HCT116 (cell line): Measurements from ENCODE around the gene HMCN2. TPM values are rescaled to one million over a fixed set of nuclear protein-coding genes. Genes with fewer than 3 reads are reported as not detected.

Experiments used
- ATAC-seq: fragments of 200-7000 bp; cut with Tn5 transposase; 2 replicates; pipeline ENCODE4 v1.9.1; 2020; ENCODE audit warnings: mild to moderate bottlenecking, moderate library complexity
- BruUV-seq: library from RNA; stranded (reverse); fragments of 400-500 nt; replicated peaks from 2 replicates; lab custom pipeline; 2021; lab: Mats Ljungman, UMichigan
- CTCF ChIA-PET: fragments of 300-600 bp; sonication (Branson Sonifier 250); formaldehyde crosslinking; loops from one replicate; lab custom pipeline; 2021; ENCODE audit warnings: antibody characterized with exemption; lab: Charles Lee
- POLR2A ChIA-PET: fragments of 300-600, 350-600 bp; sonication (Branson Sonifier 250); formaldehyde crosslinking; loops from one replicate; lab custom pipeline; 2021; ENCODE audit warnings: antibody characterized with exemption; lab: Charles Lee
- RAD21 ChIA-PET, 2 experiments: fragments of 300-600 bp; sonication (Branson Sonifier 250); formaldehyde crosslinking; loops; one replicate each; lab custom pipeline; 2023; ENCODE audit warnings: low total read pairs in 2 of 2; ENCODE audit not compliant: uncharacterized antibody in 2 of 2, unreplicated experiment in 2 of 2, low non-redundant PET in 1 of 2; lab: Charles Lee
- DNase-seq: peaks from one replicate; pipeline ENCODE4 v3.0.0-alpha.2; 2010; ENCODE audit warnings: low read depth, low spot score
- H2AFZ ChIP-seq: fragments of 200-600 bp; shearing (Covaris generic), sonication (generic); 2 replicates; pipeline ENCODE4 v1.6.1; 2017; ENCODE audit warnings: low read depth, mixed run types, mixed read lengths, antibody characterized with exemption, low read length; ENCODE audit not compliant: poor library complexity, severe bottlenecking
- H3K27ac ChIP-seq: 2 replicates; pipeline ENCODE4 v1.5.1; 2012; ENCODE audit warnings: low read depth, low read length
- H3K27me3 ChIP-seq: fragments of 200-600 bp; sonication (generic); 2 replicates; pipeline ENCODE4 v1.6.1; 2016; ENCODE audit warnings: mixed run types, low read length, mixed read lengths; ENCODE audit not compliant: insufficient read depth
- H3K36me3 ChIP-seq, 2 experiments: fragments of 200-500 bp in 1 of 2; fragments of 200-600 bp in 1 of 2; sonication (Bioruptor generic) in 1 of 2; sonication (generic) in 1 of 2; 2 replicates each; pipeline versions ENCODE4 v1.5.1 to v1.6.1; 2014 to 2016; ENCODE audit warnings: low read length in 2 of 2, inconsistent platforms in 1 of 2, mixed read lengths in 1 of 2, mixed run types in 1 of 2; ENCODE audit not compliant: insufficient read depth in 2 of 2, control insufficient read depth in 1 of 2
- H3K4me1 ChIP-seq, 2 experiments: fragments of 200-600 bp in 1 of 2; sonication (generic) in 1 of 2; 2 replicates each; pipeline versions ENCODE4 v1.5.1 to v1.6.1; 2012 to 2017; ENCODE audit warnings: low read length in 2 of 2, inconsistent platforms in 1 of 2, mild to moderate bottlenecking in 1 of 2, mixed read lengths in 1 of 2, mixed run types in 1 of 2, moderate library complexity in 1 of 2; ENCODE audit not compliant: insufficient read depth in 2 of 2, control insufficient read depth in 1 of 2
- H3K4me2 ChIP-seq: fragments of 200-600 bp; sonication (generic); 2 replicates; pipeline ENCODE4 v1.6.1; 2017; ENCODE audit warnings: mixed run types, low read length, mixed read lengths
- H3K4me3 ChIP-seq, 2 experiments: fragments of 200-600 bp in 1 of 2; sonication (generic) in 1 of 2; replicated peaks in 1 of 2; 2 replicates each; pipeline ENCODE4 v1.5.1; 2011 to 2016; ENCODE audit warnings: low read length in 2 of 2, control low read depth in 1 of 2, low read depth in 1 of 2, mild to moderate bottlenecking in 1 of 2, mixed read lengths in 1 of 2, mixed run types in 1 of 2
- H3K79me2 ChIP-seq: fragments of 200-600 bp; sonication (generic); 2 replicates; pipeline ENCODE4 v1.6.1; 2017; ENCODE audit warnings: mild to moderate bottlenecking, mixed run types, low read length, moderate library complexity, mixed read lengths; ENCODE audit not compliant: insufficient read depth
- H3K9ac ChIP-seq: fragments of 200-600 bp; sonication (generic); 2 replicates; pipeline ENCODE4 v1.6.1; 2016; ENCODE audit warnings: low read length, mixed read lengths
- H3K9me2 ChIP-seq: fragments of 200-600 bp; sonication (generic), shearing (Covaris generic); 2 replicates; pipeline ENCODE4 v1.6.1; 2017; ENCODE audit warnings: mixed run types, mild to moderate bottlenecking, moderate library complexity; ENCODE audit not compliant: insufficient read depth
- H3K9me3 ChIP-seq, 2 experiments: fragments of 200-500 bp in 1 of 2; fragments of 200-600 bp in 1 of 2; sonication (Bioruptor generic) in 1 of 2; sonication (generic) in 1 of 2; 2 replicates each; pipeline ENCODE4 v1.6.1; 2014 to 2017; ENCODE audit warnings: low read length in 2 of 2, mixed read lengths in 2 of 2, inconsistent platforms in 1 of 2, low read depth in 1 of 2, mild to moderate bottlenecking in 1 of 2, mixed run types in 1 of 2, moderate library complexity in 1 of 2; ENCODE audit not compliant: control insufficient read depth in 1 of 2, insufficient read depth in 1 of 2
- H4K20me1 ChIP-seq: fragments of 200-600 bp; sonication (generic), shearing (Covaris generic); 2 replicates; pipeline ENCODE4 v1.6.1; 2017; ENCODE audit warnings: mixed run types, mild to moderate bottlenecking, moderate library complexity; ENCODE audit not compliant: insufficient read depth
- CBX3 ChIP-seq: IDR thresholded peaks from 2 replicates; pipeline ENCODE4 v1.6.1; 2012; ENCODE audit warnings: low read depth
- EZH2 ChIP-seq: fragments of 200-600 bp; sonication (generic); IDR thresholded peaks from 2 replicates; pipeline ENCODE4 v1.6.1; 2017; ENCODE audit warnings: antibody characterized with exemption, mixed run types
- EZH2phosphoT487 ChIP-seq: fragments of 200-600 bp; IDR thresholded peaks from 2 replicates; pipeline ENCODE4 v1.6.1; 2018; ENCODE audit warnings: antibody characterized with exemption, borderline replicate concordance
- POLR2AphosphoS5 ChIP-seq: IDR thresholded peaks from 2 replicates; pipeline ENCODE4 v1.6.1; 2011; ENCODE audit warnings: mild to moderate bottlenecking, low read depth, low read length, moderate library complexity
- SIN3A ChIP-seq: IDR thresholded peaks from 2 replicates; pipeline ENCODE4 v1.6.1; 2012; ENCODE audit warnings: low read depth
- TCF7L2 ChIP-seq: IDR thresholded peaks from 2 replicates; pipeline ENCODE4 v1.7.0; 2011; ENCODE audit warnings: borderline replicate concordance, inconsistent platforms; ENCODE audit not compliant: insufficient read depth, insufficient read length; ENCODE audit errors: extremely low read depth
- ZFX ChIP-seq: fragments of 450-650 bp; IDR thresholded peaks from 2 replicates; pipeline ENCODE4 v1.6.1; 2017
- ZNF274 ChIP-seq: fragments of 200-500 bp; sonication (Bioruptor generic); IDR thresholded peaks from 2 replicates; pipeline ENCODE4 v1.6.1; 2014; ENCODE audit warnings: mild to moderate bottlenecking, low read depth, low read length, inconsistent platforms
- intact Hi-C: fragments of 100-400 bp; cut with micrococcal nuclease; formaldehyde crosslinking; loops from 2 replicates; pipeline ENCODE4 v1.10.0; 2022
- total RNA-seq: library from RNA; stranded (reverse); gene quantifications from one replicate; pipeline ENCODE4 v1.2.1, GENCODE V29; 2021; ENCODE audit not compliant: unreplicated experiment
- TF ChIP-seq, protein P1 (sequence below): IDR thresholded peaks from 2 replicates; pipeline ENCODE4 v1.6.1; 2012
- TF ChIP-seq, protein P2 (sequence below): IDR thresholded peaks from 2 replicates; pipeline ENCODE4 v1.6.1; 2011; ENCODE audit warnings: mild to moderate bottlenecking, low read length, moderate library complexity; ENCODE audit not compliant: insufficient replicate concordance; ENCODE audit errors: extremely low read depth
- TF ChIP-seq, protein P3 (sequence below): IDR thresholded peaks from 2 replicates; pipeline ENCODE4 v1.6.1; 2012

HMCN2 gene
- total RNA-seq, 1 experiment from 2014 or later = 0.22 TPM

DNA sequence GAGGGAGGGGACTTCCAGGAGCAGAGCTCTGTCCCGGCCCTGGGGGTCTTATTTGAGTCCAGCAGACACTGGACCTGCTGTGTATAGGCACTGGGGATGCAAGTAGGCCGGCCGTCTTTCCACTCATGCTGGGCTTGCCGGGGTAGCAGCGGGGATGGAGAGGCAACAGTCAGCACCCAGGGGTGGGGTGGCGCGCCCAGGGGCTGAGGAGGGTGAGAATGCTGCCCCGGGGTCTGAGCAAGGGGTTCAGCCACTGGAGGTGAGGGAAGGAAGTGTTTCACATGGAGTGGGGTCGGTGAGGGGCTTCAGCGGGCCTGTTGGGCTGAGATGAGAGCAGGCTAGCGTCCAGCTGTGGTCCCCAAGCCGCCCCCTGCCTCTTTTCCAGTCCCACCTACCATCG lies 88.8 kb downstream of the HMCN2 start:
- Histone ChIP-seq H3K9me2 (no peaks in the 10 kb centered on the region), H3K9me3 (no peaks in the 10 kb centered on the region), H4K20me1 (no peaks in the 10 kb centered on the region), H2AFZ (no peak overlapping the region), H3K27ac (no peak overlapping the region), H3K27me3 (no peaks in the 10 kb centered on the region), H3K4me2 (no peak overlapping the region), H3K79me2 (no peaks in the 10 kb centered on the region), H3K4me1 (no peaks in the 10 kb centered on the region), H3K9ac (no peak overlapping the region), H3K4me3 (no peak overlapping the region), H3K36me3 (no peaks in the 10 kb centered on the region)
- ChIA-PET CTCF (interaction anchor here (0.8 kb wide), 1 partner anchor 11 kb away, joined by 3 read pairs; no protein-coding TSS in a partner anchor), RAD21 (no interaction called here), POLR2A (no interaction called here)
- DNase-seq (no peak), ATAC-seq (no peak)
- intact Hi-C loops = no loop called here
- TF ChIP-seq EZH2phosphoT487 = no peak
- TF ChIP-seq SIN3A = no peak
- TF ChIP-seq ZFX = no peak
- no peak for TF ChIP-seq EZH2
- TF ChIP-seq, protein P1, sequence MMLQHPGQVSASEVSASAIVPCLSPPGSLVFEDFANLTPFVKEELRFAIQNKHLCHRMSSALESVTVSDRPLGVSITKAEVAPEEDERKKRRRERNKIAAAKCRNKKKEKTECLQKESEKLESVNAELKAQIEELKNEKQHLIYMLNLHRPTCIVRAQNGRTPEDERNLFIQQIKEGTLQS = no peak
- TF ChIP-seq ZNF274 = no peak
- TF ChIP-seq, protein P2, sequence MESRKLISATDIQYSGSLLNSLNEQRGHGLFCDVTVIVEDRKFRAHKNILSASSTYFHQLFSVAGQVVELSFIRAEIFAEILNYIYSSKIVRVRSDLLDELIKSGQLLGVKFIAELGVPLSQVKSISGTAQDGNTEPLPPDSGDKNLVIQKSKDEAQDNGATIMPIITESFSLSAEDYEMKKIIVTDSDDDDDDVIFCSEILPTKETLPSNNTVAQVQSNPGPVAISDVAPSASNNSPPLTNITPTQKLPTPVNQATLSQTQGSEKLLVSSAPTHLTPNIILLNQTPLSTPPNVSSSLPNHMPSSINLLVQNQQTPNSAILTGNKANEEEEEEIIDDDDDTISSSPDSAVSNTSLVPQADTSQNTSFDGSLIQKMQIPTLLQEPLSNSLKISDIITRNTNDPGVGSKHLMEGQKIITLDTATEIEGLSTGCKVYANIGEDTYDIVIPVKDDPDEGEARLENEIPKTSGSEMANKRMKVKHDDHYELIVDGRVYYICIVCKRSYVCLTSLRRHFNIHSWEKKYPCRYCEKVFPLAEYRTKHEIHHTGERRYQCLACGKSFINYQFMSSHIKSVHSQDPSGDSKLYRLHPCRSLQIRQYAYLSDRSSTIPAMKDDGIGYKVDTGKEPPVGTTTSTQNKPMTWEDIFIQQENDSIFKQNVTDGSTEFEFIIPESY = no peak
- TF ChIP-seq TCF7L2 = no peak
- TF ChIP-seq CBX3 = no peak
- no peak for TF ChIP-seq POLR2AphosphoS5
- TF ChIP-seq, protein P3, sequence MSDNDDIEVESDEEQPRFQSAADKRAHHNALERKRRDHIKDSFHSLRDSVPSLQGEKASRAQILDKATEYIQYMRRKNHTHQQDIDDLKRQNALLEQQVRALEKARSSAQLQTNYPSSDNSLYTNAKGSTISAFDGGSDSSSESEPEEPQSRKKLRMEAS = no peak
- no TSS peak for BruUV-seq
